GM23338 (cell line): Measurements from ENCODE around the gene NAXE.

Experiments used
- CTCF ChIP-seq, 2 experiments: fragments of 200-600 bp in 1 of 2; sonication (generic) in 1 of 2; conservative IDR thresholded peaks; 2 replicates each; pipeline versions ENCODE4 v1.5.1 to v1.6.1; 2016 to 2017; ENCODE audit warnings: antibody characterized with exemption in 2 of 2, low read depth in 2 of 2, mild to moderate bottlenecking in 2 of 2, moderate library complexity in 1 of 2
- EZH2 ChIP-seq: fragments of 200-600 bp; sonication (generic); IDR thresholded peaks from one replicate; pipeline ENCODE4 v1.8.0; 2017; ENCODE audit warnings: antibody characterized with exemption, mild to moderate bottlenecking, low read depth; ENCODE audit not compliant: unreplicated experiment

GRCh38 chr1:156612666-156613065, 21.1 kb downstream of the NAXE start:
- TF ChIP-seq CTCF (conservative IDR thresholded peaks at IDR 0.05; ENCODE audit: low read depth in 2 of 2) (no peak), EZH2 (no peak)
